HepG2 (cell line): Measurements from ENCODE around the gene PTX4. TPM values are rescaled to one million over a fixed set of nuclear protein-coding genes. Genes with fewer than 3 reads are reported as not detected.

ENCODE experiments used
- ATAC-seq: fragments of 200-7000 bp; cut with Tn5 transposase; 3 replicates; pipeline ENCODE4 v1.9.1; 2020; ENCODE audit warnings: mild to moderate bottlenecking, moderate library complexity
- BruUV-seq: library from RNA; stranded (reverse); fragments of 400-500 nt; replicated peaks from 2 replicates; lab custom pipeline; 2021; lab: Mats Ljungman, UMichigan
- CTCF ChIA-PET: fragments of 300-600 bp; formaldehyde crosslinking; extraction: SDS; loops from one replicate; lab custom pipeline; 2021; ENCODE audit warnings: low total read pairs, inconsistent platforms, low intra/inter-chr PET ratio; lab: Yijun Ruan, JAX
- POLR2A ChIA-PET: fragments of 350-600 bp; sonication (Branson Sonifier 250); formaldehyde crosslinking; loops from one replicate; lab custom pipeline; 2020; ENCODE audit warnings: antibody characterized with exemption, inconsistent platforms; lab: Yijun Ruan, JAX
- DNase-seq: peaks from one replicate; pipeline ENCODE4 v3.0.0-alpha.2; 2015; ENCODE audit warnings: low spot score
- FAIRE-seq: peaks from 3 replicates; lab custom pipeline; 2011; peaks lifted over from hg19 to GRCh38; lab: Jason Lieb, UNC
- H2AFZ ChIP-seq: one replicate; pipeline ENCODE4 v1.6.1; 2011; ENCODE audit warnings: low read length, inconsistent platforms
- H3K27ac ChIP-seq: fragments of 300-600 bp; 3 replicates; pipeline ENCODE4 v1.8.0; 2011; ENCODE audit warnings: mixed run types, mild to moderate bottlenecking, mixed read lengths, low read length, inconsistent platforms; ENCODE audit not compliant: insufficient read depth; ENCODE audit errors: extremely low read length
- H3K27me3 ChIP-seq, 2 experiments: fragments of 200-600 bp in 1 of 2; 2 replicates in 1 of 2; 3 replicates in 1 of 2; pipeline versions ENCODE4 v1.6.0 to v1.8.0; 2011; ENCODE audit warnings: low read length in 2 of 2, mild to moderate bottlenecking in 2 of 2, moderate library complexity in 2 of 2, inconsistent platforms in 1 of 2; ENCODE audit not compliant: insufficient read depth in 2 of 2, control insufficient read depth in 1 of 2
- H3K36me3 ChIP-seq, 2 experiments: fragments of 200-600 bp in 1 of 2; replicated peaks in 1 of 2; 2 replicates in 1 of 2; 3 replicates in 1 of 2; pipeline versions ENCODE4 v1.5.1 to v1.8.0; 2011; ENCODE audit warnings: low read length in 2 of 2, inconsistent platforms in 1 of 2; ENCODE audit not compliant: insufficient read depth in 2 of 2, control insufficient read depth in 1 of 2
- H3K4me1 ChIP-seq: 2 replicates; pipeline ENCODE4 v1.5.1; 2012; ENCODE audit warnings: low read length, inconsistent platforms; ENCODE audit not compliant: insufficient read depth
- H3K4me2 ChIP-seq: 2 replicates; pipeline ENCODE4 v1.6.0; 2011; ENCODE audit warnings: low read depth, low read length, inconsistent platforms
- H3K4me3 ChIP-seq, 3 experiments: fragments of 200-600 bp in 1 of 3; sonication (generic), shearing (Covaris generic) in 1 of 3; replicated peaks in 1 of 3; 2 replicates each; pipeline ENCODE4 v1.5.1; 2011 to 2016; ENCODE audit warnings: low read length in 3 of 3, inconsistent platforms in 2 of 3, low read depth in 2 of 3, mild to moderate bottlenecking in 2 of 3, control low read depth in 1 of 3, mixed read lengths in 1 of 3; ENCODE audit not compliant: insufficient read depth in 1 of 3
- H3K79me2 ChIP-seq: one replicate; pipeline ENCODE4 v1.6.1; 2011; ENCODE audit warnings: low read length, inconsistent platforms; ENCODE audit not compliant: insufficient read depth
- H3K9ac ChIP-seq: 2 replicates; pipeline ENCODE4 v1.6.0; 2011; ENCODE audit warnings: mild to moderate bottlenecking, low read depth, low read length, inconsistent platforms; ENCODE audit not compliant: insufficient read depth
- H3K9me3 ChIP-seq: 2 replicates; pipeline ENCODE4 v1.5.1; 2012; ENCODE audit warnings: mild to moderate bottlenecking, low read length
- H4K20me1 ChIP-seq: 2 replicates; pipeline ENCODE4 v1.6.0; 2011; ENCODE audit warnings: inconsistent platforms, mild to moderate bottlenecking, low read length, moderate library complexity; ENCODE audit not compliant: insufficient read depth
- DPF2 ChIP-seq: sonication (generic); formaldehyde crosslinking; IDR thresholded peaks from 2 replicates; pipeline ENCODE4 v1.4.0; 2020; ENCODE audit warnings: mild to moderate bottlenecking, low read depth, missing genetic modification reagents, borderline replicate concordance
- HOXA5 ChIP-seq: sonication (generic); formaldehyde crosslinking; IDR thresholded peaks from 2 replicates; pipeline ENCODE4 v1.4.0; 2020; ENCODE audit warnings: missing genetic modification reagents
- JUND ChIP-seq: sonication (generic); formaldehyde crosslinking; IDR thresholded peaks from 2 replicates; pipeline ENCODE4 v1.8.0; 2022; ENCODE audit warnings: mild to moderate bottlenecking, missing genetic modification reagents
- PCBP1 ChIP-seq: fragments of 200-400 bp; formaldehyde crosslinking; IDR thresholded peaks from 2 replicates; pipeline ENCODE4 v1.6.1; 2017; ENCODE audit warnings: mild to moderate bottlenecking, low read depth, low read length, borderline replicate concordance
- SP140L ChIP-seq: sonication (generic); formaldehyde crosslinking; IDR thresholded peaks from 2 replicates; pipeline ENCODE4 v1.4.0; 2020; ENCODE audit warnings: missing genetic modification reagents, borderline replicate concordance
- ZFAT ChIP-seq: sonication (generic); formaldehyde crosslinking; conservative IDR thresholded peaks from 2 replicates; pipeline ENCODE4 v1.8.1; 2023; ENCODE audit warnings: missing genetic modification reagents, inconsistent platforms
- ZFP1 ChIP-seq: IDR thresholded peaks from 2 replicates; pipeline ENCODE4 v1.6.1; 2016
- ZNF124 ChIP-seq: sonication (generic); formaldehyde crosslinking; IDR thresholded peaks from 2 replicates; pipeline ENCODE4 v1.4.0; 2020; ENCODE audit warnings: missing genetic modification reagents
- ZNF276 ChIP-seq: sonication (generic); formaldehyde crosslinking; IDR thresholded peaks from 2 replicates; pipeline ENCODE4 v1.4.0; 2020; ENCODE audit warnings: mild to moderate bottlenecking, low read depth, missing genetic modification reagents
- ZNF432 ChIP-seq: sonication (generic); formaldehyde crosslinking; IDR thresholded peaks from 2 replicates; pipeline ENCODE4 v1.5.0; 2020; ENCODE audit warnings: missing genetic modification reagents, mild to moderate bottlenecking, borderline replicate concordance
- ZNF558 ChIP-seq: sonication (generic); formaldehyde crosslinking; IDR thresholded peaks from 2 replicates; pipeline ENCODE4 v1.9.0; 2022; ENCODE audit warnings: mild to moderate bottlenecking, missing genetic modification reagents, borderline replicate concordance
- ZNF83 ChIP-seq: sonication (generic); formaldehyde crosslinking; IDR thresholded peaks from 2 replicates; pipeline ENCODE4 v1.4.0; 2020; ENCODE audit warnings: missing genetic modification reagents, mild to moderate bottlenecking, borderline replicate concordance
- WGBS: methylation state at CpG from one replicate; pipeline ENCODE4 v1.1.6; 2017; ENCODE audit warnings: low lambda C conversion rate; 5-methylcytosine and 5-hydroxymethylcytosine counted together
- in situ Hi-C: cut with HindIII; loops from 2 replicates; pipeline ENCODE4 v1.10.0; 2017; ENCODE audit warnings: low pct_unique_long_range_greater_than_20kb; ENCODE audit not compliant: extremely low pct_ligation_motif_present
- intact Hi-C: fragments of 100-400 bp; cut with micrococcal nuclease; formaldehyde crosslinking; loops from one replicate; pipeline ENCODE4 v1.10.0; 2022; ENCODE audit not compliant: unreplicated experiment
- polyA plus RNA-seq, 8 experiments: library from polyadenylated mRNA; depleted of rRNA in 3 of 8; stranded (reverse) in 7 of 8; unstranded in 1 of 8; fragments of >200 nt; fragmentation: Illumina TruSeq in 4 of 8; extraction: Trizol in 4 of 8; gene quantifications; 2 replicates each; pipeline versions ENCODE4 v1.2.1 to v1.2.3, GENCODE V29; 2011 to 2016; ENCODE audit warnings: low read depth in 4 of 8, missing spikeins in 1 of 8, mixed read lengths in 1 of 8; ENCODE audit not compliant: insufficient read depth in 1 of 8
- total RNA-seq, 5 experiments: library from RNA; depleted of rRNA; stranded (reverse); fragments of >200 nt; fragmentation: Illumina TruSeq; extraction: Trizol; gene quantifications; 2 replicates each; pipeline ENCODE4 v1.2.3, GENCODE V29; 2016; ENCODE audit warnings: low read depth in 1 of 5
- TF ChIP-seq, protein P1 (sequence below): sonication (generic); formaldehyde crosslinking; conservative IDR thresholded peaks from 2 replicates; pipeline ENCODE4 v1.4.0; 2020; ENCODE audit warnings: mild to moderate bottlenecking, missing genetic modification reagents, moderate library complexity

Gene PTX4
- total and polyA plus RNA-seq, 2 of the 13 experiments (the other 11 are each of a cell fraction or from before 2014, with no cell fraction given), result 0.04 TPM; not detected in 1

GRCh38 chr16:1537763-1538289 is 49.1 kb upstream of the PTX4 start:
- Histone ChIP-seq H3K27me3 (no peaks in the 10 kb centered on the region), H3K4me2 (no peak overlapping the region), H3K27ac (no peak overlapping the region), H3K4me1 (no peaks in the 10 kb centered on the region), H4K20me1 (no peaks in the 10 kb centered on the region), H3K36me3 (no peaks in the 10 kb centered on the region), H3K4me3 (no peak overlapping the region), H3K9me3 (no peaks in the 10 kb centered on the region), H2AFZ (no peak overlapping the region), H3K79me2 (no peaks in the 10 kb centered on the region), H3K9ac (no peak overlapping the region)
- intact Hi-C loops, result no loop called here
- 94% methylated on average over 23 of the region's 26 CpGs for WGBS
- POLR2A ChIA-PET, result no interaction called here
- no peak for FAIRE-seq
- BruUV-seq, result no TSS peak
- no peak for DNase-seq
- TF ChIP-seq PCBP1 (no peak), ZNF124 (no peak), ZNF432 (CRISPR knock-in tag) (no peak), ZNF558 (CRISPR knock-in tag) (no peak), ZFAT (CRISPR knock-in tag) (no peak), JUND (CRISPR knock-in tag) (no peak), ZNF276 (CRISPR knock-in tag) (no peak), HOXA5 (CRISPR knock-in tag) (no peak), ZFP1 (CRISPR knock-in tag) (no peak), ZNF83 (CRISPR knock-in tag) (no peak), SP140L (CRISPR knock-in tag) (no peak), DPF2 (CRISPR knock-in tag) (no peak)
- TF ChIP-seq, protein P1, sequence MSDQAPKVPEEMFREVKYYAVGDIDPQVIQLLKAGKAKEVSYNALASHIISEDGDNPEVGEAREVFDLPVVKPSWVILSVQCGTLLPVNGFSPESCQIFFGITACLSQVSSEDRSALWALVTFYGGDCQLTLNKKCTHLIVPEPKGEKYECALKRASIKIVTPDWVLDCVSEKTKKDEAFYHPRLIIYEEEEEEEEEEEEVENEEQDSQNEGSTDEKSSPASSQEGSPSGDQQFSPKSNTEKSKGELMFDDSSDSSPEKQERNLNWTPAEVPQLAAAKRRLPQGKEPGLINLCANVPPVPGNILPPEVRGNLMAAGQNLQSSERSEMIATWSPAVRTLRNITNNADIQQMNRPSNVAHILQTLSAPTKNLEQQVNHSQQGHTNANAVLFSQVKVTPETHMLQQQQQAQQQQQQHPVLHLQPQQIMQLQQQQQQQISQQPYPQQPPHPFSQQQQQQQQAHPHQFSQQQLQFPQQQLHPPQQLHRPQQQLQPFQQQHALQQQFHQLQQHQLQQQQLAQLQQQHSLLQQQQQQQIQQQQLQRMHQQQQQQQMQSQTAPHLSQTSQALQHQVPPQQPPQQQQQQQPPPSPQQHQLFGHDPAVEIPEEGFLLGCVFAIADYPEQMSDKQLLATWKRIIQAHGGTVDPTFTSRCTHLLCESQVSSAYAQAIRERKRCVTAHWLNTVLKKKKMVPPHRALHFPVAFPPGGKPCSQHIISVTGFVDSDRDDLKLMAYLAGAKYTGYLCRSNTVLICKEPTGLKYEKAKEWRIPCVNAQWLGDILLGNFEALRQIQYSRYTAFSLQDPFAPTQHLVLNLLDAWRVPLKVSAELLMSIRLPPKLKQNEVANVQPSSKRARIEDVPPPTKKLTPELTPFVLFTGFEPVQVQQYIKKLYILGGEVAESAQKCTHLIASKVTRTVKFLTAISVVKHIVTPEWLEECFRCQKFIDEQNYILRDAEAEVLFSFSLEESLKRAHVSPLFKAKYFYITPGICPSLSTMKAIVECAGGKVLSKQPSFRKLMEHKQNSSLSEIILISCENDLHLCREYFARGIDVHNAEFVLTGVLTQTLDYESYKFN (CRISPR knock-in tag), result no peak
- ATAC-seq, result no peak
- CTCF ChIA-PET, result no interaction called here
- in situ Hi-C loops, result no loop called here
